Suprapubic skin (tissue), 4 donors: ENCODE data around the gene INSR. TPM values are rescaled to one million over a fixed set of nuclear protein-coding genes. Genes with fewer than 3 reads are reported as not detected.

Source experiments
- DNase-seq, 2 donors: peaks; one replicate each; pipeline ENCODE4 v3.0.0-alpha.2; 2019; ENCODE audit warnings: low spot score in 2 of 2
- H3K27ac ChIP-seq: fragments of 200-600 bp; sonication (generic); one replicate; pipeline ENCODE4 v1.5.1; 2019
- H3K27me3 ChIP-seq: fragments of 200-600 bp; sonication (generic); one replicate; pipeline ENCODE4 v1.5.1; 2019
- H3K36me3 ChIP-seq: fragments of 200-600 bp; sonication (generic); one replicate; pipeline ENCODE4 v1.5.1; 2019
- H3K4me1 ChIP-seq: fragments of 200-600 bp; sonication (generic); one replicate; pipeline ENCODE4 v1.5.1; 2019
- H3K4me3 ChIP-seq: fragments of 200-600 bp; sonication (generic); one replicate; pipeline ENCODE4 v1.5.1; 2019; ENCODE audit warnings: mild to moderate bottlenecking
- H3K9me3 ChIP-seq: fragments of 200-600 bp; sonication (generic); one replicate; pipeline ENCODE4 v1.5.1; 2019
- CTCF ChIP-seq, 2 donors: fragments of 200-600 bp in 1 of 2; fragments of 450-650 bp in 1 of 2; sonication (generic) in 1 of 2; IDR thresholded peaks; one replicate each; pipeline ENCODE4 v1.5.1; 2016 to 2019; ENCODE audit warnings: antibody characterized with exemption in 2 of 2, mild to moderate bottlenecking in 1 of 2, moderate library complexity in 1 of 2
- EP300 ChIP-seq: sonication (generic); formaldehyde crosslinking; IDR thresholded peaks from one replicate; pipeline ENCODE4 v1.6.1; 2017; ENCODE audit warnings: antibody characterized with exemption
- POLR2A ChIP-seq, 2 donors: fragments of 450-650 bp; IDR thresholded peaks; one replicate each; pipeline ENCODE4 v1.6.1; 2017; ENCODE audit warnings: antibody characterized with exemption in 2 of 2, mild to moderate bottlenecking in 2 of 2, moderate library complexity in 2 of 2
- POLR2AphosphoS5 ChIP-seq, 3 donors: sonication (generic); formaldehyde crosslinking; IDR thresholded peaks; one replicate each; pipeline ENCODE4 v1.6.1; 2017; ENCODE audit warnings: antibody characterized with exemption in 3 of 3
- WGBS: methylation state at CpG from one replicate; pipeline ENCODE4 v1.1.5; 2018; 5-methylcytosine and 5-hydroxymethylcytosine counted together
- total RNA-seq, 4 donors: library from RNA; depleted of rRNA; stranded (reverse); fragments of >200 nt; gene quantifications; one replicate each; pipeline ENCODE4 v1.1.0, GENCODE V29; 2016

The INSR gene
- total RNA-seq, 4 donors from 2014 or later, result 51.5 to 173 (median 77.8) TPM

GRCh38 chr19:7226739-7227138, 67.5 kb downstream of the INSR start:
- H3K4me1 ChIP-seq, result peaks cover 18% of the 10 kb centered on the region
- H3K4me3 ChIP-seq, result no peak overlapping the region
- no peaks in the 10 kb centered on the region for H3K9me3 ChIP-seq
- no peaks in the 10 kb centered on the region for H3K36me3 ChIP-seq
- no peak overlapping the region for H3K27ac ChIP-seq
- H3K27me3 ChIP-seq, result no peaks in the 10 kb centered on the region
- DNase-seq, result no peak
- TF ChIP-seq POLR2AphosphoS5 (IDR thresholded peaks at IDR 0.05) (no peak), EP300 (no peak), CTCF (IDR thresholded peaks at IDR 0.05) (no peak)

- Histone ChIP-seq H3K9me3 (no peaks in the 10 kb centered on the region), H3K27me3 (no peaks in the 10 kb centered on the region), H3K4me3 (no peak overlapping the region), H3K36me3 (no peaks in the 10 kb centered on the region), H3K4me1 (peaks cover 15% of the 10 kb centered on the region), H3K27ac (no peak overlapping the region)
- no peak for DNase-seq
- 87% methylated on average over 10 of the region's 10 CpGs for WGBS
- TF ChIP-seq POLR2AphosphoS5 (IDR thresholded peaks at IDR 0.05), result no peak
- TF ChIP-seq EP300, result no peak
- TF ChIP-seq POLR2A (IDR thresholded peaks at IDR 0.05), result no peak
- TF ChIP-seq CTCF (IDR thresholded peaks at IDR 0.05), result no peak
Observed at GRCh38 chr19:7225741-7226140, 68.5 kb downstream of the INSR start.

DNA sequence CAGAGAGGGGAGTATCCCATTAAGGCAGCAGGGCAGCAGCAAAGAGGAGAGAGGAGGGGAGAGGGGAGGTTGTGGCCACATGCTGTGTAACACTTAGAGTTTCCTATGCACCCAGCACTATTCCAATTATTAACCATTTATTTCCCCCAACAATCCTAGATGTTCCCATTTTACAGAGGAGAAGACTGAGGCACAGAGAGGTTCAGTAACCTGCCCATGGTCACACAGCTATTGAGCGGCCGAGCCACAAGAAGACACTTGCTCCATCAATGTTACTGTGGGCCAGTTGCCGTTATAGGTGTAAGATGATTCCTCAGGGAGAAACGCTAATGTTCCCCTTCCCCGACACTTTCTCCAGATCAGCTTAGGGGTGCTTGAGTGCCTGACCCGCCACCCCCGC, 69.2 kb downstream of the INSR start:
- DNase-seq, result no peak
- TF ChIP-seq CTCF (IDR thresholded peaks at IDR 0.05), result no peak
- no peak for TF ChIP-seq POLR2AphosphoS5 (IDR thresholded peaks at IDR 0.05)
- no peak for TF ChIP-seq EP300
- no peak overlapping the region for H3K27ac ChIP-seq

GRCh38 chr19:7224209-7224686, 70.0 kb downstream of the INSR start:
- Histone ChIP-seq H3K36me3 (no peaks in the 10 kb centered on the region), H3K27ac (peak overlapping the region; percentile 30), H3K4me3 (peak overlapping the region; percentile 33), H3K9me3 (no peaks in the 10 kb centered on the region), H3K27me3 (no peaks in the 10 kb centered on the region), H3K4me1 (peaks cover 13% of the 10 kb centered on the region)
- WGBS, result 31% methylated on average over 18 of the region's 18 CpGs
- DNase-seq, result peak in 1 of 2 donors; percentile 83
- no peak for TF ChIP-seq CTCF (IDR thresholded peaks at IDR 0.05)

More for the DNA sequence above, 69.2 kb downstream of the INSR start:
- Histone ChIP-seq H3K4me1 (peaks cover 13% of the 10 kb centered on the region), H3K27me3 (no peaks in the 10 kb centered on the region), H3K9me3 (no peaks in the 10 kb centered on the region), H3K36me3 (no peaks in the 10 kb centered on the region), H3K4me3 (no peak overlapping the region)
- 100% methylated on average over 7 of the region's 7 CpGs for WGBS

- DNase-seq, result no peak
- TF ChIP-seq POLR2AphosphoS5 (IDR thresholded peaks at IDR 0.05) (no peak), CTCF (IDR thresholded peaks at IDR 0.05) (no peak), POLR2A (IDR thresholded peaks at IDR 0.05) (no peak)
- H3K4me3 ChIP-seq, result no peak overlapping the region
- peaks cover 13% of the 10 kb centered on the region for H3K4me1 ChIP-seq
- no peaks in the 10 kb centered on the region for H3K27me3 ChIP-seq
- WGBS, result 100% methylated on average over 1 of the region's 1 CpG
- H3K36me3 ChIP-seq, result no peaks in the 10 kb centered on the region
- no peaks in the 10 kb centered on the region for H3K9me3 ChIP-seq
- H3K27ac ChIP-seq, result no peak overlapping the region
Observed at GRCh38 chr19:7223429-7223828, 70.8 kb downstream of the INSR start.
